ENCODE results near the gene RTF1. TPM values are rescaled to one million over a fixed set of nuclear protein-coding genes. Genes with fewer than 3 reads are reported as not detected.

The RTF1 gene
- polyA plus RNA-seq, 3 donors from 2014 or later, result 11.2 to 35.7 (median 23.4) TPM

- peaks cover 32 to 48% of the 10 kb centered on the region in 2 donors for H3K4me1 Mint-ChIP-seq
- peaks cover 7 to 10% (median 8%) of the 10 kb centered on the region in 3 donors for H3K27me3 Mint-ChIP-seq (ENCODE audit: low read depth in 3 of 3)
- no peaks in the 10 kb centered on the region for H3K9me3 Mint-ChIP-seq
- peaks cover 0 to 20% (median 15%) of the 10 kb centered on the region in 3 donors for H3K36me3 Mint-ChIP-seq
- no peak overlapping the region for H3K27ac Mint-ChIP-seq
- no peak overlapping the region for H3K4me3 Mint-ChIP-seq
- no peak for DNase-seq
These were observed 68.2 kb downstream of the RTF1 start for GRCh38 chr15:41484937-41485625.

- Mint-ChIP-seq H3K36me3 (peaks cover 0 to 13% (median 3%) of the 10 kb centered on the region in 3 donors), H3K27ac (no peak overlapping the region), H3K27me3 (ENCODE audit: low read depth in 3 of 3) (peaks cover 9 to 10% (median 9%) of the 10 kb centered on the region in 3 donors), H3K9me3 (no peaks in the 10 kb centered on the region), H3K4me1 (peaks cover 32 to 48% of the 10 kb centered on the region in 2 donors), H3K4me3 (no peak overlapping the region)
- DNase-seq, result no peak
These were observed 69.4 kb downstream of the RTF1 start for GRCh38 chr15:41486286-41486685.

GRCh38 chr15:41487381-41487780, 70.5 kb downstream of the RTF1 start:
- Mint-ChIP-seq H3K4me3 (no peak overlapping the region), H3K4me1 (peaks cover 32 to 45% of the 10 kb centered on the region in 2 donors), H3K27me3 (ENCODE audit: low read depth in 3 of 3) (peaks cover 11 to 19% (median 13%) of the 10 kb centered on the region in 3 donors), H3K36me3 (peaks cover 0 to 4% (median 0%) of the 10 kb centered on the region in 3 donors), H3K27ac (peak overlapping the region in 3 of 6 donors; percentile 32 to 81 (median 55)), H3K9me3 (no peaks in the 10 kb centered on the region)
- DNase-seq, result no peak

GRCh38 chr15:41487802-41488201, 70.9 kb downstream of the RTF1 start:
- Mint-ChIP-seq H3K9me3 (no peaks in the 10 kb centered on the region), H3K4me3 (peak overlapping the region in 3 of 5 donors; percentile 4 to 70 (median 25)), H3K27me3 (ENCODE audit: low read depth in 3 of 3) (peaks cover 11 to 23% (median 16%) of the 10 kb centered on the region in 3 donors), H3K36me3 (peaks cover 0 to 4% (median 0%) of the 10 kb centered on the region in 3 donors), H3K27ac (peak overlapping the region in 4 of 6 donors; percentile 18 to 81 (median 42)), H3K4me1 (peaks cover 32 to 45% of the 10 kb centered on the region in 2 donors)
- no peak for DNase-seq

- Mint-ChIP-seq H3K9me3 (no peaks in the 10 kb centered on the region), H3K36me3 (peaks cover 0 to 4% (median 0%) of the 10 kb centered on the region in 3 donors)
These were observed 72.7 kb downstream of the RTF1 start for GRCh38 chr15:41489641-41490040.

GRCh38 chr15:41490355-41490754, 73.5 kb downstream of the RTF1 start:
- H3K27ac Mint-ChIP-seq, result no peak overlapping the region
- no peak overlapping the region for H3K4me3 Mint-ChIP-seq

More at GRCh38 chr15:41489641-41490040, 72.7 kb downstream of the RTF1 start:
- Mint-ChIP-seq H3K4me1 (peaks cover 19 to 30% of the 10 kb centered on the region in 2 donors), H3K27ac (no peak overlapping the region), H3K4me3 (no peak overlapping the region), H3K27me3 (ENCODE audit: low read depth in 3 of 3) (peaks cover 14 to 26% (median 17%) of the 10 kb centered on the region in 3 donors)
- DNase-seq, result no peak

GRCh38 chr15:41491889-41492288, 75.0 kb downstream of the RTF1 start:
- H3K9me3 Mint-ChIP-seq, result peaks cover 0 to 2% (median 0%) of the 10 kb centered on the region in 6 donors
- peaks cover 19 to 29% (median 19%) of the 10 kb centered on the region in 3 donors for H3K27me3 Mint-ChIP-seq (ENCODE audit: low read depth in 3 of 3)
- no peak overlapping the region for H3K4me3 Mint-ChIP-seq
- H3K4me1 Mint-ChIP-seq, result peaks cover 21 to 23% of the 10 kb centered on the region in 2 donors
- DNase-seq, result no peak
- H3K27ac Mint-ChIP-seq, result no peak overlapping the region
- peaks cover 0 to 4% (median 0%) of the 10 kb centered on the region in 3 donors for H3K36me3 Mint-ChIP-seq

More at GRCh38 chr15:41490355-41490754, 73.5 kb downstream of the RTF1 start:
- Mint-ChIP-seq H3K36me3 (peaks cover 0 to 4% (median 0%) of the 10 kb centered on the region in 3 donors), H3K4me1 (peaks cover 22 to 26% of the 10 kb centered on the region in 2 donors), H3K27me3 (ENCODE audit: low read depth in 3 of 3) (peaks cover 14 to 26% (median 17%) of the 10 kb centered on the region in 3 donors), H3K9me3 (peaks cover 0 to 2% (median 0%) of the 10 kb centered on the region in 6 donors)
- DNase-seq, result no peak

GRCh38 chr15:41492597-41493204, 75.8 kb downstream of the RTF1 start:
- DNase-seq, result no peak
- Mint-ChIP-seq H3K4me3 (peak overlapping the region; percentile 71 to 91 (median 83)), H3K9me3 (peaks cover 0 to 2% (median 0%) of the 10 kb centered on the region in 6 donors), H3K36me3 (peaks cover 0 to 4% (median 0%) of the 10 kb centered on the region in 3 donors), H3K27ac (peak overlapping the region in 2 of 6 donors; percentile 78), H3K4me1 (peaks cover 15 to 16% of the 10 kb centered on the region in 2 donors), H3K27me3 (ENCODE audit: low read depth in 3 of 3) (peaks cover 19 to 26% (median 24%) of the 10 kb centered on the region in 3 donors)

- Mint-ChIP-seq H3K27me3 (ENCODE audit: low read depth in 3 of 3) (peaks cover 16 to 25% (median 22%) of the 10 kb centered on the region in 3 donors), H3K36me3 (peaks cover 0 to 4% (median 0%) of the 10 kb centered on the region in 3 donors), H3K4me3 (peak within 1 kb of the TSS; percentile 76 to 91 (median 83)), H3K27ac (peak within 1 kb of the TSS in 2 of 6 donors; percentile 78), H3K4me1 (peaks cover 9 to 10% of the 10 kb centered on the region in 2 donors), H3K9me3 (peaks cover 0 to 2% (median 0%) of the 10 kb centered on the region in 6 donors)
- DNase-seq, result peak; percentile 62 to 65 (median 64)
These were observed 76.5 kb downstream of the RTF1 start, which contains the start of gene ITPKA for GRCh38 chr15:41493205-41493901. Gene ITPKA, plus strand, starts transcription at chr15:41493874. Its CDS starts 54 bp downstream, at chr15:41493928.

GRCh38 chr15:41493902-41494189, 77.0 kb downstream of the RTF1 start:
- Mint-ChIP-seq H3K9me3 (peaks cover 0 to 2% (median 0%) of the 10 kb centered on the region in 6 donors), H3K4me1 (peaks cover 7 to 9% of the 10 kb centered on the region in 2 donors), H3K27me3 (ENCODE audit: low read depth in 3 of 3) (peaks cover 18 to 28% (median 22%) of the 10 kb centered on the region in 3 donors), H3K4me3 (peak overlapping the region in 1 of 5 donors; percentile 80), H3K27ac (no peak overlapping the region), H3K36me3 (peaks cover 0 to 4% (median 0%) of the 10 kb centered on the region in 3 donors)
- no peak for DNase-seq

GRCh38 chr15:41494190-41494921, 77.5 kb downstream of the RTF1 start:
- Mint-ChIP-seq H3K27me3 (ENCODE audit: low read depth in 3 of 3) (peaks cover 18 to 28% (median 23%) of the 10 kb centered on the region in 3 donors), H3K9me3 (peaks cover 0 to 2% (median 0%) of the 10 kb centered on the region in 6 donors), H3K27ac (no peak overlapping the region), H3K4me3 (peak overlapping the region; percentile 70 to 80 (median 75)), H3K36me3 (peaks cover 0 to 4% (median 0%) of the 10 kb centered on the region in 3 donors), H3K4me1 (peaks cover 7 to 9% of the 10 kb centered on the region in 2 donors)
- DNase-seq, result no peak

GRCh38 chr15:41494922-41495735, 78.2 kb downstream of the RTF1 start:
- DNase-seq, result no peak
- H3K4me3 Mint-ChIP-seq, result peak overlapping the region; percentile 53 to 74 (median 66)
- H3K9me3 Mint-ChIP-seq, result peaks cover 0 to 2% (median 0%) of the 10 kb centered on the region in 6 donors
- peaks cover 7 to 9% of the 10 kb centered on the region in 2 donors for H3K4me1 Mint-ChIP-seq
- H3K36me3 Mint-ChIP-seq, result peaks cover 0 to 3% (median 0%) of the 10 kb centered on the region in 3 donors
- peaks cover 24 to 29% (median 24%) of the 10 kb centered on the region in 3 donors for H3K27me3 Mint-ChIP-seq (ENCODE audit: low read depth in 3 of 3)
- H3K27ac Mint-ChIP-seq, result no peak overlapping the region
